HL-60 (cell line): ENCODE results near the gene CBLN3.

Source experiments
- DNase-seq, 2 experiments: peaks; one replicate each; pipeline ENCODE4 v3.0.0-alpha.2; 2010 to 2020; ENCODE audit warnings: low read depth in 1 of 2, low spot score in 1 of 2
- H3K27ac ChIP-seq: fragments of 250-450 bp; sonication (Bioruptor Pico); replicated peaks from 2 replicates; pipeline ENCODE4 v1.5.1; 2020; ENCODE audit warnings: mild to moderate bottlenecking, moderate library complexity
- H3K27me3 ChIP-seq: fragments of 250-450 bp; sonication (Bioruptor Pico); 2 replicates; pipeline ENCODE4 v1.5.1; 2021; ENCODE audit warnings: mild to moderate bottlenecking, moderate library complexity; ENCODE audit not compliant: insufficient read depth, poor library complexity, severe bottlenecking
- H3K4me3 ChIP-seq: replicated peaks from 2 replicates; pipeline ENCODE4 v1.5.1; 2011; ENCODE audit warnings: mild to moderate bottlenecking, control low read depth, low read length; ENCODE audit not compliant: insufficient read depth
- GABPA ChIP-seq: IDR thresholded peaks from 2 replicates; pipeline ENCODE4 v1.6.1; 2012; ENCODE audit warnings: low read depth
- POLR2AphosphoS5 ChIP-seq: IDR thresholded peaks from 2 replicates; pipeline ENCODE4 v1.6.1; 2012; ENCODE audit warnings: low read depth
- SPI1 ChIP-seq: IDR thresholded peaks from 2 replicates; pipeline ENCODE4 v1.6.1; 2012; ENCODE audit warnings: low read depth, mild to moderate bottlenecking, borderline replicate concordance
- TF ChIP-seq, protein P1 (sequence below): IDR thresholded peaks from 2 replicates; pipeline ENCODE4 v1.6.1; 2012; ENCODE audit warnings: low read depth; ENCODE audit not compliant: insufficient replicate concordance
- TF ChIP-seq, protein P2 (sequence below): IDR thresholded peaks from one replicate; pipeline ENCODE4 v1.5.1; 2011; ENCODE audit warnings: low read length, control low read depth, inconsistent platforms; ENCODE audit not compliant: insufficient read depth

The CBLN3 gene

DNA sequence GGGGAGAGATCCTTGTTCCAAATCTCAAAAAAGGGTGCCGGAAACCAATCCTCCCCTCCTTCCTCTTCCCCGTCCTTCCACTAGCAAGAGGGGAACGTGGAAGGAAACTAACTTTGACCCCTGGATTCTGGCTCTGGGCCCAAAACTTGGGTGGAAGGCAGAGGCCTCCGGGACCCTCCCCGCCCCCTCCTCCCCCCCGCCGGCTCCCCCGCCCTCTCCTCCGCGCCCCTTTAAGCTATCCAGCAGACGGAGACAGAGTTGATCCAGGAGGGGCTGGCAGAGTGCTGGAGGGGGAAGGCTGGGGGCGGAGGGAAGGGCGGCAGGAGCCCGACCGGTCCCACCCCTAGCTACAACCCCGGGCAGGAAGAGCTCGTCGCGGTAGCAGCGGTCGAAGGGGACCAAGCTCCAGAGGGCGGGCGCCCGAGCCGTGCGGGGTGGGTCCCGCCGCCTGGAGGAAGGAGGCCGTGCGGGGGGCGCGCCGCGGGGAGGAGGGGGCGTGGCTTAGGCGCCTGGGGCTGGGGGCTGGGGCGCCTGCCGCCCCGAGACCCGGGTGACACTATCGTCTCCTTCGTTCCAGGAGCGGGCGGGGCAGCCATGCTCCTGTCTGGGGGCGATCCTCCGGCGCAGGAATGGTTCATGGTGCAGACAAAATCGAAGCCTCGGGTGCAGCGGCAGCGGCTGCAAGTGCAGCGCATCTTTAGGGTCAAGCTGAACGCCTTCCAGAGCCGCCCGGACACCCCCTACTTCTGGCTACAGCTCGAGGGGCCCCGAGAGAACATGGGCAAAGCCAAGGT is 30.6 kb downstream of the CBLN3 start, which contains the start of gene NYNRIN:
TSS of gene NYNRIN (plus strand) at position 351 of the 794 bp plus-strand sequence. CDS start at position 595, 244 bp downstream.
- DNase-seq, result no peak
- no peaks in the 10 kb centered on the region for H3K27me3 ChIP-seq
- no peak for TF ChIP-seq POLR2AphosphoS5
- TF ChIP-seq SPI1, result no peak
- TF ChIP-seq, protein P1, sequence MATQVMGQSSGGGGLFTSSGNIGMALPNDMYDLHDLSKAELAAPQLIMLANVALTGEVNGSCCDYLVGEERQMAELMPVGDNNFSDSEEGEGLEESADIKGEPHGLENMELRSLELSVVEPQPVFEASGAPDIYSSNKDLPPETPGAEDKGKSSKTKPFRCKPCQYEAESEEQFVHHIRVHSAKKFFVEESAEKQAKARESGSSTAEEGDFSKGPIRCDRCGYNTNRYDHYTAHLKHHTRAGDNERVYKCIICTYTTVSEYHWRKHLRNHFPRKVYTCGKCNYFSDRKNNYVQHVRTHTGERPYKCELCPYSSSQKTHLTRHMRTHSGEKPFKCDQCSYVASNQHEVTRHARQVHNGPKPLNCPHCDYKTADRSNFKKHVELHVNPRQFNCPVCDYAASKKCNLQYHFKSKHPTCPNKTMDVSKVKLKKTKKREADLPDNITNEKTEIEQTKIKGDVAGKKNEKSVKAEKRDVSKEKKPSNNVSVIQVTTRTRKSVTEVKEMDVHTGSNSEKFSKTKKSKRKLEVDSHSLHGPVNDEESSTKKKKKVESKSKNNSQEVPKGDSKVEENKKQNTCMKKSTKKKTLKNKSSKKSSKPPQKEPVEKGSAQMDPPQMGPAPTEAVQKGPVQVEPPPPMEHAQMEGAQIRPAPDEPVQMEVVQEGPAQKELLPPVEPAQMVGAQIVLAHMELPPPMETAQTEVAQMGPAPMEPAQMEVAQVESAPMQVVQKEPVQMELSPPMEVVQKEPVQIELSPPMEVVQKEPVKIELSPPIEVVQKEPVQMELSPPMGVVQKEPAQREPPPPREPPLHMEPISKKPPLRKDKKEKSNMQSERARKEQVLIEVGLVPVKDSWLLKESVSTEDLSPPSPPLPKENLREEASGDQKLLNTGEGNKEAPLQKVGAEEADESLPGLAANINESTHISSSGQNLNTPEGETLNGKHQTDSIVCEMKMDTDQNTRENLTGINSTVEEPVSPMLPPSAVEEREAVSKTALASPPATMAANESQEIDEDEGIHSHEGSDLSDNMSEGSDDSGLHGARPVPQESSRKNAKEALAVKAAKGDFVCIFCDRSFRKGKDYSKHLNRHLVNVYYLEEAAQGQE, result no peak
- no peak for TF ChIP-seq GABPA
- TF ChIP-seq, protein P2, sequence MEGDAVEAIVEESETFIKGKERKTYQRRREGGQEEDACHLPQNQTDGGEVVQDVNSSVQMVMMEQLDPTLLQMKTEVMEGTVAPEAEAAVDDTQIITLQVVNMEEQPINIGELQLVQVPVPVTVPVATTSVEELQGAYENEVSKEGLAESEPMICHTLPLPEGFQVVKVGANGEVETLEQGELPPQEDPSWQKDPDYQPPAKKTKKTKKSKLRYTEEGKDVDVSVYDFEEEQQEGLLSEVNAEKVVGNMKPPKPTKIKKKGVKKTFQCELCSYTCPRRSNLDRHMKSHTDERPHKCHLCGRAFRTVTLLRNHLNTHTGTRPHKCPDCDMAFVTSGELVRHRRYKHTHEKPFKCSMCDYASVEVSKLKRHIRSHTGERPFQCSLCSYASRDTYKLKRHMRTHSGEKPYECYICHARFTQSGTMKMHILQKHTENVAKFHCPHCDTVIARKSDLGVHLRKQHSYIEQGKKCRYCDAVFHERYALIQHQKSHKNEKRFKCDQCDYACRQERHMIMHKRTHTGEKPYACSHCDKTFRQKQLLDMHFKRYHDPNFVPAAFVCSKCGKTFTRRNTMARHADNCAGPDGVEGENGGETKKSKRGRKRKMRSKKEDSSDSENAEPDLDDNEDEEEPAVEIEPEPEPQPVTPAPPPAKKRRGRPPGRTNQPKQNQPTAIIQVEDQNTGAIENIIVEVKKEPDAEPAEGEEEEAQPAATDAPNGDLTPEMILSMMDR, result no peak
- no peak within 1 kb of the TSS for H3K4me3 ChIP-seq
- H3K27ac ChIP-seq, result no peak within 1 kb of the TSS

DNA sequence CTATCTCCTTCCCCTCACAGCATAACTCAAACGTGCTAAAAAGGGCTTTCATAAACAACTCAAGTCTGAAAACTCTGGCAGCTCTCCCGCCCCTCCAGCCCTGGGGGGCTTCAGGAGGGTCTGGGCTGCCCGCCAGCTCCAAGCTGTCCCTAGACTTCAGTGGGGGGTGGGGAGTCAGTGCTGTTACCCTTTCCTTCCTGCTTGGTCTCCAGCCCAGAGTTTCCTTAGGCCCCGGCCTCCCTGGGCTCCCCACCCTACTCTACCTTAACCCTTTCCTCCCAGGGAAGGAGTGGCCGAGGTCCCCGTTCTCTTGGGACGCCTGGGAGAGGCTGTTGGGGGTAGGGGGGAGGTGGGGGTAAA is 31.2 kb downstream of the CBLN3 start:
- TF ChIP-seq SPI1 (no peak), GABPA (no peak), POLR2AphosphoS5 (no peak)
- TF ChIP-seq, protein P1, result no peak
- TF ChIP-seq, protein P2, result no peak
- H3K27me3 ChIP-seq, result no peaks in the 10 kb centered on the region
- H3K4me3 ChIP-seq, result no peak overlapping the region
- H3K27ac ChIP-seq, result no peak overlapping the region
- DNase-seq, result no peak

DNA sequence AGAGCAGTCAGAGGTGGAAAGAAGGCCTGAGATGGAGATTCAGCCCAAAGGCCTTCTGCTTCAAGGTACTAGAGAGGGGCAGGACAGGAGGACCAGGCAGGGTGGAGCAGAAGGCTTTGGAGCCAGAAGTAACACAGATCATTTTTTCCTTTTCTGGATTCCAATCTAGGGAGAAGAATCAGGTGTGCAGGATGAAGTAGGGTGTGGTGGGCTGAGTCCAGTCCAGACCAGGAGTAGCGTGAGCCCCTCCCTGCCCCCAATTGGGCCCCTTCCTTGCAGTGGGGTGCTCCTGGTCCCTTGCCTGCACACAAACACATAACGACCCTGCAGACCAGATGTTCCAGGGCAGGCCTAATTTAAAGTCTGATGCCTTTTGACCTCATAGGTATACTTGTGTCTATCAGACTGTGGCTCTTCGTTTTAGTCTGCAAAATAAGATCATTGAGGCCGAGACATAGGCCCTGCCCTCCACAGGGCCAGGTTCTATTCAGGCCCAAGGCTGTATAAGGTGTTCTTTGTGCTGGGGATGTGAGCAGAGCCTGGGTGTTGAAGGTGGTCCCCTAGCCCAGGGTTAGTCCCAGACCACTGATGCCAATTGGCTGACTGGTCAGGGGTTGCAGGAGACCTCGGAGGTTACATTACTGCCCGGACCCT is 31.7 kb downstream of the CBLN3 start:
- Histone ChIP-seq H3K27me3 (no peaks in the 10 kb centered on the region), H3K4me3 (no peak overlapping the region), H3K27ac (no peak overlapping the region)
- DNase-seq, result no peak
- TF ChIP-seq SPI1 (no peak), GABPA (no peak), POLR2AphosphoS5 (no peak)
- TF ChIP-seq, protein P2, result no peak
- TF ChIP-seq, protein P1, result no peak
